AG04450 (cell line): ENCODE results near the gene PRM1. TPM values are rescaled to one million over a fixed set of nuclear protein-coding genes. Genes with fewer than 3 reads are reported as not detected.

Experiments used
- CTCF ChIA-PET: fragments of 300-600, 350-600 bp; formaldehyde crosslinking; extraction: SDS; loops from one replicate; lab custom pipeline; 2022; ENCODE audit warnings: antibody characterized with exemption, inconsistent platforms; lab: Charles Lee
- POLR2A ChIA-PET: fragments of 350-600 bp; formaldehyde crosslinking; extraction: SDS; loops from one replicate; lab custom pipeline; 2021; ENCODE audit warnings: antibody characterized with exemption, inconsistent platforms; lab: Yijun Ruan, JAX
- DNase-seq: peaks from one replicate; pipeline ENCODE4 v3.0.0-alpha.2; 2011; ENCODE audit warnings: low read depth, low spot score
- H3K27ac ChIP-seq: one replicate; pipeline ENCODE4 v1.5.1; 2012; ENCODE audit warnings: low read depth, low read length, control low read depth
- H3K27me3 ChIP-seq: one replicate; pipeline ENCODE4 v1.6.0; 2012; ENCODE audit warnings: low read length; ENCODE audit not compliant: control insufficient read depth, insufficient read depth
- H3K4me3 ChIP-seq: 2 replicates; pipeline ENCODE4 v1.5.1; 2011; ENCODE audit warnings: mild to moderate bottlenecking, low read depth, low read length, control low read depth
- H3K9me3 ChIP-seq: 2 replicates; pipeline ENCODE4 v1.5.1; 2012; ENCODE audit warnings: low read length; ENCODE audit not compliant: control insufficient read depth, insufficient read depth
- CTCF ChIP-seq: IDR thresholded peaks from 2 replicates; pipeline ENCODE4 v1.5.1; 2011; ENCODE audit warnings: low read depth, low read length, control low read depth, inconsistent platforms
- polyA plus RNA-seq: library from polyadenylated mRNA; depleted of rRNA; stranded (reverse); fragments of >200 nt; gene quantifications from 2 replicates; pipeline ENCODE4 v1.2.3, GENCODE V29; 2011

Gene PRM1
- polyA plus RNA-seq, 1 experiment, result not detected

- no peak for TF ChIP-seq CTCF
- H3K4me3 ChIP-seq, result no peak overlapping the region
- no peaks in the 10 kb centered on the region for H3K27me3 ChIP-seq
- no peaks in the 10 kb centered on the region for H3K9me3 ChIP-seq
- ChIA-PET CTCF (no interaction called here), POLR2A (no interaction called here)
- H3K27ac ChIP-seq, result no peak overlapping the region
- no peak for DNase-seq
These were observed 46.0 kb downstream of the PRM1 start for GRCh38 chr16:11234884-11235702.

GRCh38 chr16:11233727-11234376, 47.3 kb downstream of the PRM1 start:
- no peaks in the 10 kb centered on the region for H3K9me3 ChIP-seq

GRCh38 chr16:11232852-11233726, 48.0 kb downstream of the PRM1 start:
- DNase-seq, result no peak
- ChIA-PET POLR2A (interaction anchor here (0.6 to 0.7 kb wide), 2 partner anchors 22 to 33 kb away, joined by 3 to 4 read pairs; no protein-coding TSS in a partner anchor), CTCF (interaction anchor here (1.2 kb wide), 1 partner anchor 31 kb away, joined by 3 read pairs; no protein-coding TSS in a partner anchor)
- H3K27me3 ChIP-seq, result no peaks in the 10 kb centered on the region
- no peak for TF ChIP-seq CTCF
- no peak overlapping the region for H3K4me3 ChIP-seq
- H3K9me3 ChIP-seq, result no peaks in the 10 kb centered on the region
- H3K27ac ChIP-seq, result no peak overlapping the region

More at GRCh38 chr16:11233727-11234376, 47.3 kb downstream of the PRM1 start:
- TF ChIP-seq CTCF, result no peak
- Histone ChIP-seq H3K27ac (no peak overlapping the region), H3K4me3 (no peak overlapping the region), H3K27me3 (no peaks in the 10 kb centered on the region)
- no peak for DNase-seq
- ChIA-PET CTCF (interaction anchor here (1.2 kb wide), 1 partner anchor 32 kb away, joined by 3 read pairs; no protein-coding TSS in a partner anchor), POLR2A (interaction anchor here (0.6 to 0.7 kb wide), 2 partner anchors 21 to 33 kb away, joined by 3 to 4 read pairs; no protein-coding TSS in a partner anchor)

GRCh38 chr16:11232302-11232851, 48.8 kb downstream of the PRM1 start:
- Histone ChIP-seq H3K4me3 (no peak overlapping the region), H3K9me3 (no peaks in the 10 kb centered on the region), H3K27ac (no peak overlapping the region), H3K27me3 (no peaks in the 10 kb centered on the region)
- no peak for DNase-seq
- POLR2A ChIA-PET, result no interaction called here
- CTCF ChIA-PET, result no interaction called here
- TF ChIP-seq CTCF, result no peak
